Neuronal stem cell (in vitro differentiated cells): Measurements from ENCODE around the gene CHD5.

Experiments used
- DNase-seq: peaks from one replicate; pipeline ENCODE4 v3.0.0-alpha.2; 2013; ENCODE audit warnings: low spot score
- H2AFZ ChIP-seq: one replicate; pipeline ENCODE4 v1.6.1; 2013; ENCODE audit warnings: mild to moderate bottlenecking, low read length, inconsistent platforms
- H2AK5ac ChIP-seq: 2 replicates; pipeline ENCODE4 v1.6.1; 2013; ENCODE audit warnings: low read depth, mild to moderate bottlenecking, inconsistent platforms, low read length, moderate library complexity, mixed read lengths
- H2BK120ac ChIP-seq: 2 replicates; pipeline ENCODE4 v1.6.1; 2013; ENCODE audit warnings: low read depth, mild to moderate bottlenecking, inconsistent platforms, low read length, moderate library complexity, mixed read lengths
- H2BK12ac ChIP-seq: one replicate; pipeline ENCODE4 v1.6.1; 2013; ENCODE audit warnings: low read length, inconsistent platforms
- H2BK15ac ChIP-seq: 2 replicates; pipeline ENCODE4 v1.6.1; 2013; ENCODE audit warnings: mild to moderate bottlenecking, low read length, inconsistent platforms, mixed read lengths
- H2BK5ac ChIP-seq: one replicate; pipeline ENCODE4 v1.6.1; 2013; ENCODE audit warnings: inconsistent platforms, mild to moderate bottlenecking, low read length, moderate library complexity
- H3K14ac ChIP-seq: one replicate; pipeline ENCODE4 v1.6.1; 2013; ENCODE audit warnings: low read length, inconsistent platforms
- H3K18ac ChIP-seq: 2 replicates; pipeline ENCODE4 v1.6.1; 2013; ENCODE audit warnings: low read length, inconsistent platforms
- H3K23ac ChIP-seq: 2 replicates; pipeline ENCODE4 v1.6.1; 2013; ENCODE audit warnings: low read depth, mild to moderate bottlenecking, mixed read lengths, low read length, inconsistent platforms; ENCODE audit not compliant: poor library complexity
- H3K27ac ChIP-seq: replicated peaks from 3 replicates; pipeline ENCODE4 v1.5.1; 2013; ENCODE audit warnings: low read length, inconsistent platforms
- H3K27me3 ChIP-seq, 3 experiments: 2 replicates each; pipeline ENCODE4 v1.6.1; 2013; ENCODE audit warnings: low read length in 3 of 3, mild to moderate bottlenecking in 2 of 3, inconsistent platforms in 1 of 3, low read depth in 1 of 3, mixed read lengths in 1 of 3, moderate library complexity in 1 of 3; ENCODE audit not compliant: control insufficient read depth in 3 of 3, insufficient read depth in 3 of 3
- H3K36me3 ChIP-seq, 2 donors: replicated peaks in 1 of 2; 2 replicates each; pipeline ENCODE4 v1.6.1; 2013; ENCODE audit warnings: low read length in 2 of 2; ENCODE audit not compliant: control insufficient read depth in 2 of 2, insufficient read depth in 2 of 2
- H3K4ac ChIP-seq: 2 replicates; pipeline ENCODE4 v1.6.1; 2013; ENCODE audit warnings: inconsistent platforms, mild to moderate bottlenecking, low read length, moderate library complexity
- H3K4me1 ChIP-seq, 2 donors: 1 replicate in 1 of 2; 2 replicates in 1 of 2; pipeline ENCODE4 v1.6.1; 2013; ENCODE audit warnings: low read length in 2 of 2, low read depth in 1 of 2; ENCODE audit not compliant: control insufficient read depth in 2 of 2, insufficient read depth in 1 of 2
- H3K4me2 ChIP-seq: one replicate; pipeline ENCODE4 v1.6.1; 2013; ENCODE audit warnings: mild to moderate bottlenecking, low read length, inconsistent platforms; ENCODE audit not compliant: insufficient read depth, poor library complexity, severe bottlenecking
- H3K4me3 ChIP-seq, 2 donors: 2 replicates each; pipeline ENCODE4 v1.5.1; 2013; ENCODE audit warnings: low read length in 2 of 2, mild to moderate bottlenecking in 2 of 2, inconsistent platforms in 1 of 2, moderate library complexity in 1 of 2
- H3K79me1 ChIP-seq: one replicate; pipeline ENCODE4 v1.6.1; 2013; ENCODE audit warnings: low read depth, mild to moderate bottlenecking, inconsistent platforms, low read length, moderate library complexity
- H3K9ac ChIP-seq: one replicate; pipeline ENCODE4 v1.6.1; 2013; ENCODE audit warnings: mild to moderate bottlenecking, low read depth, low read length, inconsistent platforms; ENCODE audit not compliant: poor library complexity
- H3K9me3 ChIP-seq, 2 donors: replicated peaks in 1 of 2; 2 replicates each; pipeline versions ENCODE3 to v1.6.1; 2013; ENCODE audit warnings: low read length in 2 of 2, mild to moderate bottlenecking in 2 of 2, inconsistent platforms in 1 of 2, low read depth in 1 of 2, mixed read lengths in 1 of 2, moderate library complexity in 1 of 2; ENCODE audit not compliant: control insufficient read depth in 2 of 2, insufficient read depth in 1 of 2
- H4K8ac ChIP-seq: one replicate; pipeline ENCODE4 v1.6.1; 2013; ENCODE audit warnings: low read depth, mild to moderate bottlenecking, inconsistent platforms, low read length, moderate library complexity
- H4K91ac ChIP-seq: one replicate; pipeline ENCODE4 v1.6.1; 2013; ENCODE audit warnings: low read length, low read depth, mild to moderate bottlenecking, inconsistent platforms; ENCODE audit not compliant: poor library complexity
- whole genome bisulfite sequencing, 2 donors: extraction: QIAGEN DNeasy Blood & Tissue Kit; methylation state at CpG; one replicate each; pipeline ENCODE4 v1.1.7; 2013; ENCODE audit warnings: missing lambda C conversion rate in 2 of 2, mixed read lengths in 1 of 2; ENCODE audit not compliant: insufficient read length in 2 of 2, insufficient replicate concordance in 1 of 2; ENCODE audit errors: extremely low coverage in 2 of 2; 5-methylcytosine and 5-hydroxymethylcytosine counted together

Gene CHD5

GRCh38 chr1:6101826-6102531 is 78.1 kb downstream of the CHD5 start:
- DNase-seq: no peak
- Histone ChIP-seq H3K27ac (no peak overlapping the region), H3K9ac (no peak overlapping the region), H2BK15ac (peak overlapping the region; percentile 46), H3K4ac (peak overlapping the region; percentile 93), H3K36me3 (no peaks in the 10 kb centered on the region), H3K4me3 (no peak overlapping the region), H2BK12ac (peak overlapping the region; percentile 81), H2AFZ (no peak overlapping the region), H3K23ac (peak overlapping the region; percentile 80), H3K9me3 (no peaks in the 10 kb centered on the region), H3K14ac (peak overlapping the region; percentile 75), H3K18ac (peak overlapping the region; percentile 95), H2BK5ac (no peak overlapping the region), H2AK5ac (peak overlapping the region; percentile 86), H3K27me3 (peaks cover 0 to 46% (median 0%) of the 10 kb centered on the region in 3 experiments), H4K91ac (no peak overlapping the region), H2BK120ac (no peak overlapping the region), H3K4me2 (no peak overlapping the region), H4K8ac (peak overlapping the region; percentile 23), H3K4me1 (peaks cover 0 to 24% of the 10 kb centered on the region in 2 donors), H3K79me1 (no peaks in the 10 kb centered on the region)
- WGBS, 2 donors: no CpG with 5 or more reads among the region's 25 CpGs

GRCh38 chr1:6100861-6101783 is 79.0 kb downstream of the CHD5 start:
- Histone ChIP-seq H2BK12ac (peak overlapping the region; percentile 99), H3K9ac (peak overlapping the region; percentile 54), H3K4ac (peak overlapping the region; percentile 67), H3K18ac (peak overlapping the region; percentile 92), H2BK120ac (peak overlapping the region; percentile 84), H3K27me3 (peaks cover 0 to 46% (median 0%) of the 10 kb centered on the region in 3 experiments), H2AK5ac (peak overlapping the region; percentile 99), H2BK15ac (peak overlapping the region; percentile 99), H3K9me3 (no peaks in the 10 kb centered on the region), H3K79me1 (no peaks in the 10 kb centered on the region), H4K8ac (no peak overlapping the region), H3K14ac (no peak overlapping the region), H2AFZ (no peak overlapping the region), H3K36me3 (no peaks in the 10 kb centered on the region), H3K4me3 (no peak overlapping the region), H3K4me2 (peak overlapping the region; percentile 14), H3K23ac (peak overlapping the region; percentile 86), H3K4me1 (peaks cover 0 to 24% of the 10 kb centered on the region in 2 donors), H2BK5ac (peak overlapping the region; percentile 60), H3K27ac (peak overlapping the region; percentile 78), H4K91ac (no peak overlapping the region)
- no CpG with 5 or more reads among the region's 23 CpGs for WGBS, 2 donors
- DNase-seq: peak; percentile 54

GRCh38 chr1:6099787-6100765 is 80.0 kb downstream of the CHD5 start:
- H3K27me3 ChIP-seq: peaks cover 0 to 46% (median 0%) of the 10 kb centered on the region in 3 experiments
- no peaks in the 10 kb centered on the region for H3K36me3 ChIP-seq
- H3K9me3 ChIP-seq: no peaks in the 10 kb centered on the region
- no peak overlapping the region for H4K91ac ChIP-seq
- H2BK12ac ChIP-seq: peak overlapping the region; percentile 99
- no peak overlapping the region for H3K4ac ChIP-seq
- peak overlapping the region; percentile 87 for H2BK5ac ChIP-seq
- H2AK5ac ChIP-seq: peak overlapping the region; percentile 90
- no peak overlapping the region for H2AFZ ChIP-seq
- H3K4me1 ChIP-seq: peaks cover 0 to 24% of the 10 kb centered on the region in 2 donors
- H3K4me2 ChIP-seq: no peak overlapping the region
- WGBS, 2 donors: no CpG with 5 or more reads among the region's 27 CpGs
- no peak overlapping the region for H3K23ac ChIP-seq
- no peak overlapping the region for H4K8ac ChIP-seq
- H3K27ac ChIP-seq: peak overlapping the region; percentile 78
- no peak for DNase-seq
- H2BK15ac ChIP-seq: peak overlapping the region; percentile 99
- H3K79me1 ChIP-seq: peaks cover 1% of the 10 kb centered on the region
- H3K4me3 ChIP-seq: no peak overlapping the region
- peak overlapping the region; percentile 74 for H2BK120ac ChIP-seq
- H3K18ac ChIP-seq: peak overlapping the region; percentile 84
- H3K9ac ChIP-seq: peak overlapping the region; percentile 50
- peak overlapping the region; percentile 98 for H3K14ac ChIP-seq
